Measurements from ENCODE around the gene RPS6KA2.

The RPS6KA2 gene

DNA sequence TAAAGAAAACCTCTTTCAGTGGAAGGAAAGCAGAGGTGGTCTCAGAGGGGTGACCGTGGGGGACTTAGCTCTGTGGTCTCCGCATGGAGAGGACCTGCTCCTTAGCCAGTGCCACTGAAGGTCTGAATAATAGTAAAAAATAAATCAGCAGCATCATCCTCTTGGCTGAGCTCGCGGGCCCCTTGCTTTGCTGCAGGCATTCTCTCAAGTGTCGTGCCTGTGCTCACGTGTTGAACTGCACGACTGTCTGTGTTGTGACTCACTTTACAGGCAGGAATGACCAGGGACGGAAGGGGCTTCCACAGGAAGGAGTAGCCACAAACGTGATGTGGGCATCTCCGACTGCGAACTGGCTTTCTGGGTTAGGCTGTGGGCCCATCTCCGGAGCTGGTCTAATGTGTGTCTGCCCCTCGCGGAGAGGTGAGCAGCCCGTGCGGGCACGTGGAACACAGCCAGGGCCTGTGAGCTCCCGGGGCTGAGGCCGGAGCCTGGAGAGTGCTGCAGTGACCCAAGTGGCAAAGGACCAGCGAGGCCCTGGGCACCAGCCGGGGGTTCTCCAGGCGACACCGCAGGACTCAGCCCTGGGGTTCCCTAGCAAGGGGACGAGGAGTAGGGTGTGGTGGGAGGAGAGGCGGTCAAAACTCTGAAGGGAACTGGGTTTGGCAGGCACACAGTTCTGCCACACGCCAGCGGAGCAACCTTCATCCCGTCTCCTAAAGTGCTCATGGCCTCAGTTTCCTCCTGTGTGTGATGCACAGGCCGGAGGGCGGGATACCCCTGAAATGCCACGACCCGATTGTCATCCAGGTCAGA is 129.8 kb downstream of the RPS6KA2 start:
- no peak for DNase-seq

DNA sequence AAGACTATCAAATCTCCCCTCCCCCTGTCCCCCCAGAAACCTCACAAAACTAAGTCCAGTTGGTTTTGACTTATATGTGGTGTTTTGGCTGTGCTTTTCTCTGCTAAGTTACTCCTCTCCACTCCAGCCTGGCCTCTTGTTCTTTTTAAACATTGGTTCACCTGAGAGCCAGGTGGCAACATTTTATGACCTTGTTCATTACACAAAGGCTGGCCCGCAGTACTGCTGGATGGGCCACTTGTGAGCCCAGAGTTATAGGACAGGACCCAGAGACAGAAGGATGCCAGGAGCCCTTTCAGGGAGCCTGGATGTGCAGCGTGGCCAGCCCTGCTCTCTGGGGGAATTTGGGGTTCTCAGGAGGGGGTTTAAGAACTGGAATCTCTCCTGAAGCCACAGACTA is 130.6 kb downstream of the RPS6KA2 start:
- no peak for DNase-seq

DNA sequence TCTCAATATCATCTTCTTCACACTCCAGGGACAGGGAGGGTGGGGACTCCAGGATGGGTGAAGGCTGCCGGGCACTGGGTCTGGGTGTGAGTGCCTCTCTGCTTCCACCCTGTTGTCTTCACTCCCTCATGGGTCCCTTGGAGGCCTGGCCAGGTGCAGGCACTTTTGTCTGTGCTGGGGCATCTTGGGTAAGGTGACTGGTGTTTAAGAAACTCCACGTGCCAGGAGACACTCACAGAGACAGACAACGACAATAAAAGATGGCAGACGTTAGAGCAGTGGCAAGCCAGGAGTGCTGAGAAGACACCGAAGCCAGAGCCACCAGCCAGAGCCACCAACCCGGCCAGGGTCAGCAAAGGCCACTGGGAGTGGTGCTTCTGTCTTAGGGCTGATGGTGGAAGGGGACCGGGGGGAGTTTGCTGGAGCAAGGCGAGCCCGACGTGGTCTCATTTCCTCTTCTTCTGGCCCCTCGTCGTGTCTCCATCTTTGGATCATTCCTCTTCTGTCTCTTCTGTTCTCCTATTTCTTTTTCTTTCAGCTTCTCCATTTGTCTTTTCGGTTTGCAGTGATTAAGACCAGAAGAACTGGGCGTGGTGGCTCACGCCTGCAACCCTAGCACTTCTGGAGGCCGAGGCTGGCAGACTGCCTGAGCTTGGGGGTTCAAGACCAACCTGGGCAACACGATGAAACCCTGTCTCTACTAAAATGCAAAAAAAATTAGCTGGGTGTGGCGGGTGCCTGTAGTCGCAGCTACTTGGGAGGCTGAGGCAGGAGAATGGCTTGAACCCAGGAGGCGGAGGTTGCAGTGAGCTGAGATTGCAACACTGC is 131.3 kb downstream of the RPS6KA2 start:
- DNase-seq = no peak

DNA sequence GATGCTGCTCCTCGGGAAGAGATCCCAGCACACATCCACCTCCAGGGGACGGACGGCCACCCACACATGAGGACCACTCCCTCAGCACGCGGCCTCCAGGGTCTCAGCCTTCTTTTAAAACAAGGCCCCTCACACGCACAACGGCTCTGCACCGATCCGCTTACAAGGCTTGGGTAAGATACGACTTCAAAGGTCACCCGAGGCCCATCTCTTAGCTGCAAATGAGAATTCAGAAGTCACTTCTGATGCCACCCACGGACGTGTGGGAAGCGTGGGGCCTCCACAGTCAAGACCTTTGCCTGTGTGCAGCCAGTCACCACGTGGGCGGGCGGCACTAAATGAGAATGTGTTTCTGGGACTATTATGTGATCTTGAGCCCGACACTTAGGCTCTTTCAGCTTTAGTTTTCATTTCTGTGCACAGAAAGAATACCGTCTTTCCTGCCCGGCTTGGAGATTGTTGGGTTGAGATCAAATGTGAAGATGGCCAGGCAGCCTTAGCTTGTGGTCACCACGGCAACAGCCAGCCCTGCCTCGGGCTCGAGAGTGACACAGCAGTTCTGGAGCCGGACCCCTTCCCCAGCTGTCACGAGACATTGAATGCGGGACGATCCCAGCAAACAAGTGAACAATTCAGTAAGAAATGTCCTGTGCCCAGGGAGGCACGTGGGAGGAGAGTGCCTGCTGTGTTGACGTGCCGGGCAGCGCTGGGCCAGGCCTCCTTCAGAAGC is 132.1 kb downstream of the RPS6KA2 start:
- DNase-seq = no peak

DNA sequence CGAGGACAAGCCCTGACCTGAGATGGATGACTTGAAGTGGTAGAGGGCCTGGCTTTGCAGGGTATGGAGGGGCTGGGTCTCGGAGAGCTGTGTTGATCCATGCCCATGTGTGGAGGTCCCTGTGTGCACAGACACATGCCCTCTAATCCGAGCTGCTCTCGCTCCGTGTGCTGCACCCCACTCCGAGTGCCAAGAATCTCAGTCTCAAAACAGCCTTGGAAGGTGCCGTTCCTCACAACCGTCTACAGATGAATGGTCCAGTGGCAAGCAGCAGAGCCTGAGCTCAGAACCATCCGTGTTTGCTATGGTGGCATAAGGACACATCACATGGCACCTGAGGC is 133.0 kb downstream of the RPS6KA2 start:
- DNase-seq = no peak

- no peak for DNase-seq
Observed at GRCh38 chr6:166493427-166494100, 133.5 kb downstream of the RPS6KA2 start.

DNA sequence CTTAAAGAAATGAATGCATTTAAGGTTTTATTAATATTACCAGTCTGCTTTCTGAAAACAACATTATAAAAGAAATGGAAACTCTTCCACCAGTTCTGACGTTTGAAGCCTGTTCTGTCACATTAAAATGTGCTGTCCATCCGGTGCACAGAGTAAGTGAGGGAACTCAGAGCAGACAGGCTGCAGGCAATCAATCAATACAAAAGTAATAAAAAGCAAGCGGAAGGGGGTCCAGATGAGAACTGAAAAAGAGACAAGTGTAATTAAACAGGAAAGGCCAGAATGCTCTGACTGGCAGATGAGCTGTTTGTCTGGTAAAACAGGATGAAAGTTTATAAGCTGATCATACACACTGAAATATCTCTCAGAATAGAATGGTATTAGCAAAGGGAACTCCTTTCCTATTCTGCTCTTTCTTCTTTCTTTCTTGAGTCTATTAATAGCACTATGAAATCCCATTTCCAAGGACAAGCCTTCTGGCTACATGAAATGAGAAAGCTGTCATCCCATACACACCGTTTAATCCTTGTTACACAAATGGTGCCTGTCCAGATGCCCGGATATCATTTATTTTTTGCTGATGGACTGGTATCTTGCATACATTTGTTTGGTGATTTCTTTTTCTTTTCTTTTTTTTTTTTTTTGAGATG is 134.8 kb downstream of the RPS6KA2 start:
- DNase-seq = peak; percentile 41 to 78

DNA sequence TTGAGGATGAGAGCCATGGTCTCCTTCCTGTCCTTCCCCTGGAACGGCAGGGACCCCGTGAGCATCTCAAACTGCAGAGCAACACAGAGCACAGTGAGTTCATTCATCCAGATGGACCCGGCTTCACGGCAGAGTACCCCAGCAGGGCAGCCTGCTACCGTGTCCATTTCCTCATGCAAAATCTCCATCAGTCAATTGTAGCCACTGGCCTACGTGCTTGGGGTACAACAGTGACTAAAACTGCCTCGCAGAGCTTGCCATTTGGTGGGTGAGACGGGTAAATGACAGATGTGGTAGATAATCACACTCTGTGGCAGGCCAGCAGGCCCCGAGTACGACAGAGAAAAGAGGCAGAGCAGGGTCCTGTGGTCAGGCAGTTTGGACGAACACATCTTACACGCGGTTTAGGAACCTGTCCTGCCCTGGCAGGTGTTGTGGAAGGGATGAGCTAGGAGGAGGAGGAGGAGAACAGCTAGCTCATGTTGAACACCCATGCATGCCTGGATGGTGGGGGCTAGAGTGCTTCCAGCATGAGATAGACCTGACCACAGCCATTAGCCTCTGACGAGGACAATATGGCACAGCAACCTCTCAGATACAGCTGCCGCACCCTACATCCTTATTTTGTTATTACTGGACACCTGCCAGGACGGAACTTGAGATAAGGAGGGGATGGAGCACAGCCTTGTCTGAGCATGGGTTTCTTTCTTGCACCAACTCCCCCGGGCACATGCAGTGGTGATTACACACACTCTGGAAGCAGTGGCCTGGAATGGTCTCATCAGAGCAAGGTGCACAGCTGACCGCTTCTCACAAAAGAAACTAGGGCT is 136.2 kb downstream of the RPS6KA2 start:
- DNase-seq = peak; percentile 82 to 92

- no peak for DNase-seq
Observed at GRCh38 chr6:166489301-166490155, 137.5 kb downstream of the RPS6KA2 start.

GRCh38 chr6:166488701-166489100 is 138.3 kb downstream of the RPS6KA2 start:
- DNase-seq = no peak

DNA sequence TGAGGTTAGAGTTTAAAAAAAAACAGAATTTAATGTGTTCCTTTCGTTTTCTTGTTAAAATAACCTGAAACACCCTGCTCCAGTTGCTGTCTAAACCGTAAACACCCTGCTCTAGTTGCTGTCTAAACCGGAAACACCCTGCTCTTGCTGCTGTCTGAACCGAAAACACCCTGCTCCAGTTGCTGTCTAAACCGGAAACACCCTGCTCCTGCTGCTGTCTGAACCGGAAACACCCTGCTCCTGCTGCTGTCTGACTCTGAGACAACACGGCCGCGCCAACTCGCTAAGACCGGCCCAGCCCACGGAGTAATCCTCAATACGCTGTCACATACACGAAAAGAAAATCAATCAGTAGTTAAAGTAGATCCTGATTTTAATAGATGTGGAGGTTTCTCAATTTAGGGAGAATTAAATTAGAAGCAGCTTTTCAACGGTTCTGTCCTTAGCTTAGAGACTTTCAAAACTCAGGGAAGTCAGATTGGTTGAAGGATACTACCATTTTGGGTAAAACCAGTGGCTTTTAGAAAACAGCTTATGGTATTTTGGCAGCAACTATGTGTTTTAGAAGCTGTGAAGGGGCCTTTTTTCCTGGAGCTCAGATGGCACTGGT is 138.9 kb downstream of the RPS6KA2 start:
- DNase-seq = no peak

DNA sequence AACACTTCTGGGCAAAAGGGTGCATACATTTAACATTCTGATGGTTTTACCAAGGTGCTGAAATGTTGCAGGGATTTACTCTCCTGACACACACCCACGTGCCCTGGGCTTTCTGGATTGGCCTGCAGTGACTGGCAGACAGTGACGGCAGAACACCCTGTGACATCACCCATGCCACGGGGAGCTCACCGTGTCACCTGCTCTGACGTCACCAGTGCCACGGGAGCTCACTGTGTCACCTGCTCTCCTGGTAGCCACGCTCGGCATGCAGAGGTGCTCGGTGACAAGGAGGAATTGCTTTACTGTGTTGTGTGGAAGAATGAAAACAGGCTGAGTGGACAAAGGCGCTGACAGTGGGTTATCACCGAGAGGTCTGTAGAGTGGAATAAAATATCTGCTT is 139.9 kb downstream of the RPS6KA2 start:
- no peak for DNase-seq

DNA sequence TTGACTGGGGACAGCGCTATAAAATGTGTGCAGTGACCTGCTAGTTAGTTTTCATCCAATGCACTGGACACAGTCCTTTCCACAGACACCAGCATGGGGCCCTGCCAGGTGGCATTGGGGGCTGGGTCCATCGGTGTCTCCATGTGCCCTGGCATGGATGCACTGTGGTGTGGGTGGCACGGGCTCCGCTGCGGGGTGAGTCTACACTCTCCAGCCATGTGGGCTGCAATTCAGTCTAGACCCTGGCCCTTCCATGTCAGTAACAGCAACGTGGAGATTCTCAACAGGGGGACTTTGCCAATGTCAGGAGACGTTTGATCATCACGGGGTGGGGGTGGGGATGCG is 140.5 kb downstream of the RPS6KA2 start:
- no peak for DNase-seq

DNA sequence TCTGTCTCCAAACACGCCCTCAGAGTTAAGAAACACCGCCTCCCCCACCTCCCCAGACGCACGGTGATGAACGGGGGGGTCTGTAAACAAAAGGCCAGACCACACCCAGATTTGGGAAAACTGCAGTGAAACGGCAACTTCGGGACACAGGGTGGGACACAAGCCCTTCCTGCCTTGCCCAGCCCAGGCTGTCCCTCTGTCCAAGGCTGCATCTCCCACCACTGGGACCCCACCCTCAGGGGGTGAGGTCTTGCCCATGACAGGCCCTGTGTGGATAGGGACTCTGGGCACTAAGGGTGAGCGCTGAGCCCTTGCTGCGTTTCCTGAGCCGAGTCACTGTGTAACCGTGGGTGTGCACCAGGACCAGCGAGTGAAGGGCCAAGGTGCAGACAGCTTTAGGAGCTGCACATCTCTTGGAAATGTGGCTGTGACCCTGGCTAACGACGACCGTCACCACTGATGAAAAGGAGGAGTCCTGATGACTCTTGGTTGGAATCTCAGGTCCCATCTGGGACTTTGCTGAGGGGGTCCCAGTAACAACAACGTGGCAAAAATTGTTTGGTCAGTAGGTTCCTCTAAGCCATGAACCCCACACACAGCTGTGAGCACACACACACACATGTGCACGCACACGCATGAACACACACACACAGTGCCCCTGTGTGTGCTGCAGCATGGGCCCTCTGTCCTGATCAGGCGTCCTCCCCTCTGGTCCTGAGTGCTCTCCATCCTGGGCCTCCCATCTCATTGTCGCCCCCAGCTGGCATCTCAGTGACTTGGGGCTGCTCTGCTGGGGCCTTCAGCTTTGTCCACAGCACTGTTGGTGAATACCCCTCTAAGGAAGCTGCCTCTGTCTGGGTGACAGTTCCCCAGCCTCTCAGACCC is 141.2 kb downstream of the RPS6KA2 start:
- no peak for DNase-seq

- DNase-seq = no peak
Observed at GRCh38 chr6:166484863-166485262, 142.2 kb downstream of the RPS6KA2 start.

DNA sequence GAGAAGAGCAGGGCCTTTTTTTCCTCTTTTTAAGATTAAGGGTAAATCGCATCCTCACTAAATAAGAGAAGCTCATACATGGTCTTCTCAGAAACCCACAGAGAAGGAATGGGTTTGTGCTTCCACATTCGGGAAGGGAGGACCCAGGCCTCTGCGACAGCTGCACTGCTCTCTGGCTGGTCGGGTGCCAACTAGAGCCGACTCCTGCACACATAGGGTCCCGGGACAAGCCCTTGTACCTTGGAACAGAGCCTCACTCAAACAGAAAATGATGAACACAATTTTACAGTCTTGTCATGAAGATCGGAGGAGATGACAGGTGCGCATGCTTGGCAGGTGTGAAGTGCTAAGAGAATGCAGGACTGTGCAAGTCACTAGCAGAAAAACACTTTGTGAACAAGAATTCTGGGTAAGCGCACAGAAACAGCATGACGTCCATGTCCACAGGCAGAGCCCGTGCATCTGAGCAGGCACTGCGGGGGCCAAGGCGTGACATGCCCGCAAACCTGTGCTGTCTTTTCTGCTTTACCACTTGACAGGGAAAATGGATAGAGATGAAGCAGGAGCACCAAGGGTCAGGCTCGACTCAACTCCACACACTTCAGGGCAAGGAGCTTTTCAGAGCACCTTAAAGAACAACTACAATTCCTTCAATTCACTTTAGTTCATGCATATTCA is 143.3 kb downstream of the RPS6KA2 start:
- no peak for DNase-seq

DNA sequence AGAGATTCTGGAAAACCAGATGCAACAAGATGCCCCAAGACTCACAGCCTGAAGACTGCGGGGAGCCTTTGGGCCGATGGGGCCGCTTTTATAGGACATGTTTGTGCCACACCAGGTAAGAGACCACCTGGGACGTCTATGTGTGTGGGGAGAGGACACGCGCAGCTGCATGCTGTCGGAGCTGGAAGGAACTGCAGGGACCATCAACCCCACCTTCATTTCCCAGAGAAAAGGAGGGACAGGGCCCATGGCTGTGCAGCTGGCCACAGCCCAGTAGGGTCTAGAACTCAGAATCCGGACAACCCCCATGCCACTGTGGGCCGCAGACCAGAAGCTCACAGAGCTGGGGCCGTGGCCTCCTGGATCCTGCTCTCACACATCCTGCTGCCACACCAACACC is 144.0 kb downstream of the RPS6KA2 start:
- DNase-seq = no peak

DNA sequence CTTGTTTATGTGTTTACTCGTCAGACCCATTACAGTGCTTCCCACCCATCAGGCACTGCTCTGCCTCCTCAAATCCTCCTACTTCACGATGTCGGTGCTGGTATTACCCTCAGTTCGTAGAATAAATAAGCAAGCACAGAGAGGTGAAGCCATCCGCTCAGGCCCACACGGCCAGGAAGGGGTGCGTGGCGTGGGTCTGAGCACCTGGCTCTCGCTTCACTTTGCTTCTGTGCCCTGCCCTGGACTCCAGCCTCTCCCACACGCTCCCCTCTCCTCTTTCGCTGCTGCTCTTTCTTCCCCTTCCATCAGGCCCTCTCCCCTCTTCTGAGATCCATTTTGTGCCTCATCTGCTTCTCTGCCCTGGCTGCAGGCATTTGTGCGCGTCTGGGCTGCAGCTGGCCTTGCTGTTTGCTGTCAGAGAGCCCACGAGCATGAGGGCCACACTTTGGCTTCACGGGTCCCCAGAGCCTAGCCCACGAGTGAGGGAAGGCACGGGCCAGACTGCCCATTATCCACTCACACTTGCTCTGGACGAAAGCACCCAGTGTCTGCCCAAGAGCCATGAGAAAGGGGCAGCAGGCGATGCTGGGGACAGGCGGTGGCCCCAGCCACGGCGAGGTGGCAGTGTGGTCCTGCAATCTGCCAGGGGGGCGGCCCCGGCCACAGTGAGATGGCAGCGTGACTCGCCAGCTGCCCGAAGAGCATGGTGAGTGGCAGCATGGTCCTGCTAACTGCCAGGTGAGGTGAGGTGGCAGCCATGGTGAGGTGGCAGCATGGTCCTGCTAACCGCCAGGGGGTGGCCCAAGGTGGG is 148.1 kb downstream of the RPS6KA2 start:
- DNase-seq = peak in 1 of 2 experiments; percentile 22

Data from NCI-H524 (cell line).